NCI-H1436 (cell line): Measurements from ENCODE around the gene TMEM191B.
"Not testable (repeated sequence)": the region's sequence is repeated elsewhere in the genome, so short reads cannot be mapped to it uniquely, and the experiment has no call there.

ENCODE experiments used
- DNase-seq: peaks from one replicate; lab custom pipeline; 2025; lab: John Stamatoyannopoulos, UW

Gene TMEM191B

GRCh38 chr22:18527752-18528596 lies at the start of gene TMEM191B:
Gene TMEM191B, plus strand, starts transcription at chr22:18527802. Its CDS starts 179 bp downstream, at chr22:18527981.
- not testable (repeated sequence) for DNase-seq

- not testable (repeated sequence) for DNase-seq
Measured at GRCh38 chr22:18496227-18496626, 31.4 kb upstream of the TMEM191B start.

- not testable (repeated sequence) for DNase-seq
Measured at GRCh38 chr22:18511327-18511726, 16.3 kb upstream of the TMEM191B start.

GRCh38 chr22:18512378-18512777 lies 15.2 kb upstream of the TMEM191B start:
- not testable (repeated sequence) for DNase-seq

- not testable (repeated sequence) for DNase-seq
Measured at GRCh38 chr22:18513454-18513853, 14.1 kb upstream of the TMEM191B start.

- DNase-seq, result not testable (repeated sequence)
Measured at GRCh38 chr22:18518061-18518460, 9.5 kb upstream of the TMEM191B start, which contains the start of gene GGTLC3. Gene GGTLC3, minus strand, starts transcription at chr22:18518161. Its CDS starts 264 bp downstream, at chr22:18517897.

GRCh38 chr22:18522762-18523161 lies 4.8 kb upstream of the TMEM191B start:
- DNase-seq, result not testable (repeated sequence)

GRCh38 chr22:18523328-18523727 lies 4.3 kb upstream of the TMEM191B start:
- not testable (repeated sequence) for DNase-seq

- not testable (repeated sequence) for DNase-seq
Measured at GRCh38 chr22:18528597-18529415, 1.2 kb downstream of the TMEM191B start.

GRCh38 chr22:18529416-18530145 lies 2.0 kb downstream of the TMEM191B start:
- DNase-seq, result not testable (repeated sequence)

- DNase-seq, result not testable (repeated sequence)
Measured at GRCh38 chr22:18533633-18534032, 6.0 kb downstream of the TMEM191B start.

GRCh38 chr22:18534315-18534714 lies 6.7 kb downstream of the TMEM191B start:
- not testable (repeated sequence) for DNase-seq

GRCh38 chr22:18539994-18540393 lies 12.4 kb downstream of the TMEM191B start:
- not testable (repeated sequence) for DNase-seq

- DNase-seq, result not testable (repeated sequence)
Measured at GRCh38 chr22:18543400-18543799, 15.8 kb downstream of the TMEM191B start.

GRCh38 chr22:18544615-18545014 lies 17.0 kb downstream of the TMEM191B start:
- not testable (repeated sequence) for DNase-seq

GRCh38 chr22:18549458-18550179 lies 22.0 kb downstream of the TMEM191B start:
- DNase-seq, result not testable (repeated sequence)

GRCh38 chr22:18551046-18551445 lies 23.4 kb downstream of the TMEM191B start:
- DNase-seq, result not testable (repeated sequence)

- DNase-seq, result not testable (repeated sequence)
Measured at GRCh38 chr22:18552839-18553597, 25.4 kb downstream of the TMEM191B start.

GRCh38 chr22:18554280-18555256 lies 27.0 kb downstream of the TMEM191B start:
- DNase-seq, result not testable (repeated sequence)
